GM19238 (cell line): ENCODE data around the gene FAM83B.
"Not testable (repeated sequence)": the region's sequence is repeated elsewhere in the genome, so short reads cannot be mapped to it uniquely, and the experiment has no call there.

ENCODE experiments used
- DNase-seq: peaks from one replicate; pipeline ENCODE4 v3.0.0; 2011; ENCODE audit warnings: low spot score; ENCODE audit not compliant: insufficient read length

FAM83B gene

GRCh38 chr6:54846243-54846856 lies at the start of gene FAM83B:
FAM83B (plus strand) TSS chr6:54846771; CDS start chr6:54870247, 23,476 bp downstream.
- no peak for DNase-seq

- not testable (repeated sequence) for DNase-seq
These were observed 49.7 kb upstream of the FAM83B start for GRCh38 chr6:54796918-54797317.

- no peak for DNase-seq
These were observed 46.4 kb upstream of the FAM83B start for GRCh38 chr6:54800050-54800600.

GRCh38 chr6:54801244-54801643 lies 45.3 kb upstream of the FAM83B start:
- no peak for DNase-seq

- no peak for DNase-seq
These were observed 44.9 kb upstream of the FAM83B start for GRCh38 chr6:54801669-54802068.

GRCh38 chr6:54802775-54803634 lies 43.6 kb upstream of the FAM83B start:
- DNase-seq, result no peak

- no peak for DNase-seq
These were observed 41.5 kb upstream of the FAM83B start for GRCh38 chr6:54805077-54805476.

GRCh38 chr6:54810147-54810546 lies 36.4 kb upstream of the FAM83B start:
- DNase-seq, result no peak

- DNase-seq, result no peak
These were observed 32.7 kb upstream of the FAM83B start for GRCh38 chr6:54813892-54814291.

GRCh38 chr6:54817236-54817635 lies 29.3 kb upstream of the FAM83B start:
- DNase-seq, result no peak

- no peak for DNase-seq
These were observed 28.7 kb upstream of the FAM83B start for GRCh38 chr6:54817834-54818233.

- not testable (repeated sequence) for DNase-seq
These were observed 22.3 kb upstream of the FAM83B start for GRCh38 chr6:54824225-54824624.

- DNase-seq, result no peak
These were observed 19.6 kb upstream of the FAM83B start for GRCh38 chr6:54827010-54827409.

- no peak for DNase-seq
These were observed 16.4 kb upstream of the FAM83B start for GRCh38 chr6:54830216-54830615.

- DNase-seq, result no peak
These were observed 11.4 kb upstream of the FAM83B start for GRCh38 chr6:54835176-54835575.

GRCh38 chr6:54846857-54847674 lies 495 bp downstream of the FAM83B start:
- DNase-seq, result no peak

- no peak for DNase-seq
These were observed 1.4 kb downstream of the FAM83B start for GRCh38 chr6:54847799-54848597.

GRCh38 chr6:54850114-54850513 lies 3.5 kb downstream of the FAM83B start:
- no peak for DNase-seq

GRCh38 chr6:54856129-54856528 lies 9.6 kb downstream of the FAM83B start:
- DNase-seq, result no peak

- DNase-seq, result no peak
These were observed 13.6 kb downstream of the FAM83B start for GRCh38 chr6:54860132-54860531.

GRCh38 chr6:54860739-54861138 lies 14.2 kb downstream of the FAM83B start:
- DNase-seq, result no peak
